PFSK-1 (cell line): Measurements from ENCODE around the gene OTULIN.

Source experiments
- TAF1 ChIP-seq: IDR thresholded peaks from 2 replicates; pipeline ENCODE4 v1.6.1; 2012; ENCODE audit warnings: low read length, control low read depth, borderline replicate concordance; ENCODE audit not compliant: insufficient read depth
- TF ChIP-seq, protein P1 (sequence below), 2 experiments: IDR thresholded peaks; 2 replicates each; pipeline versions ENCODE4 v1.6.1 to v1.8.0; 2011 to 2012; ENCODE audit warnings: low read depth in 2 of 2, low read length in 2 of 2, control low read depth in 1 of 2, inconsistent platforms in 1 of 2, mild to moderate bottlenecking in 1 of 2, moderate library complexity in 1 of 2; ENCODE audit not compliant: insufficient read depth in 1 of 2

DNA sequence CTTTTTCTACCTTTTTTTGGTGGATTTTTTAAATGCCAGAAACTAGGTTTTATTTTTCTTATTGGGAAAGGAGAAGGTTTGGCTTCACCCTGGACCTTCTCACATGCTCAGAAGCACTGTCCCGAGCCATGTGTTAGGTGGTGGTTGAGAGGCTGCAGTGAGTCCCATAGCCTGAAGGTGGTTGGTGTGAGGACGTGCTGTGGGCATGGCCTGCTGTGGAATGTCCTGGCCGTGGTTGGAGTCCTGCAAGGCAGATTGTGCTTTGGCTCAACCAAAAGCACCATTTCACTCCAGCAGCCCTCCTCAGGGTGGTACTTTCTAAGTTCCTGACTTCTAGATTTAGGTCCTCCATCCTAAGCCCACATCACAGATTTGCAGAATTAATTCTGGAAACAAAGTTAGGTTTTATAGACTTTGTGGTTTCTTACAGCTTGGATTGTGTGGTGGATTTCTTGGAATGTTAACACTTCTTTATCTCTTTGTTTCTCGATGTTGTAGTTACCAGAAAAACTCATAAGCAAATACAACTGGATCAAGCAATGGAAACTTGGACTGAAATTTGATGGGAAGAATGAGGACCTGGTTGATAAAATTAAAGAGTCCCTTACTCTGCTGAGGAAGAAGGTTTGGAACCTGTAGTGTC is 22.6 kb downstream of the OTULIN start:
- TF ChIP-seq, protein P1, sequence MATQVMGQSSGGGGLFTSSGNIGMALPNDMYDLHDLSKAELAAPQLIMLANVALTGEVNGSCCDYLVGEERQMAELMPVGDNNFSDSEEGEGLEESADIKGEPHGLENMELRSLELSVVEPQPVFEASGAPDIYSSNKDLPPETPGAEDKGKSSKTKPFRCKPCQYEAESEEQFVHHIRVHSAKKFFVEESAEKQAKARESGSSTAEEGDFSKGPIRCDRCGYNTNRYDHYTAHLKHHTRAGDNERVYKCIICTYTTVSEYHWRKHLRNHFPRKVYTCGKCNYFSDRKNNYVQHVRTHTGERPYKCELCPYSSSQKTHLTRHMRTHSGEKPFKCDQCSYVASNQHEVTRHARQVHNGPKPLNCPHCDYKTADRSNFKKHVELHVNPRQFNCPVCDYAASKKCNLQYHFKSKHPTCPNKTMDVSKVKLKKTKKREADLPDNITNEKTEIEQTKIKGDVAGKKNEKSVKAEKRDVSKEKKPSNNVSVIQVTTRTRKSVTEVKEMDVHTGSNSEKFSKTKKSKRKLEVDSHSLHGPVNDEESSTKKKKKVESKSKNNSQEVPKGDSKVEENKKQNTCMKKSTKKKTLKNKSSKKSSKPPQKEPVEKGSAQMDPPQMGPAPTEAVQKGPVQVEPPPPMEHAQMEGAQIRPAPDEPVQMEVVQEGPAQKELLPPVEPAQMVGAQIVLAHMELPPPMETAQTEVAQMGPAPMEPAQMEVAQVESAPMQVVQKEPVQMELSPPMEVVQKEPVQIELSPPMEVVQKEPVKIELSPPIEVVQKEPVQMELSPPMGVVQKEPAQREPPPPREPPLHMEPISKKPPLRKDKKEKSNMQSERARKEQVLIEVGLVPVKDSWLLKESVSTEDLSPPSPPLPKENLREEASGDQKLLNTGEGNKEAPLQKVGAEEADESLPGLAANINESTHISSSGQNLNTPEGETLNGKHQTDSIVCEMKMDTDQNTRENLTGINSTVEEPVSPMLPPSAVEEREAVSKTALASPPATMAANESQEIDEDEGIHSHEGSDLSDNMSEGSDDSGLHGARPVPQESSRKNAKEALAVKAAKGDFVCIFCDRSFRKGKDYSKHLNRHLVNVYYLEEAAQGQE (IDR thresholded peaks at IDR 0.05; ENCODE audit: insufficient read depth in 1 of 2, low read depth in 2 of 2, low read length in 2 of 2), result no peak
- TF ChIP-seq TAF1, result no peak
